Pancreas (tissue), 10 donors: Measurements from ENCODE around the gene RNF44. TPM values are rescaled to one million over a fixed set of nuclear protein-coding genes. Genes with fewer than 3 reads are reported as not detected.

Experiments
- ATAC-seq, 4 donors: fragments of 200-7000 bp; cut with Tn5 transposase; one replicate each; pipeline versions ENCODE4 v1.8.0 to v1.9.1; 2020; ENCODE audit warnings: mild to moderate bottlenecking in 4 of 4, moderate library complexity in 4 of 4
- DNase-seq, 6 donors: peaks; one replicate each; pipeline ENCODE4 v3.0.0-alpha.2; 2020
- FAIRE-seq: peaks from 2 replicates; lab custom pipeline; 2012; peaks lifted over from hg19 to GRCh38; lab: Jason Lieb, UNC
- H3K27ac ChIP-seq, 4 donors: fragments of 200-600 bp; sonication (generic); 1 replicate in 3 of 4; 2 replicates in 1 of 4; pipeline versions ENCODE4 v1.5.0 to v1.8.0; 2020
- H3K27me3 ChIP-seq, 4 donors: fragments of 200-600 bp; one replicate each; pipeline ENCODE4 v1.8.0; 2021
- H3K36me3 ChIP-seq, 3 donors: fragments of 200-600 bp; sonication (generic) in 1 of 3; one replicate each; pipeline versions ENCODE4 v1.5.0 to v1.8.0; 2020 to 2021
- H3K4me1 ChIP-seq, 3 donors: fragments of 200-600 bp; one replicate each; pipeline ENCODE4 v1.8.0; 2021
- H3K4me3 ChIP-seq, 4 donors: fragments of 200-600 bp; sonication (generic) in 2 of 4; one replicate each; pipeline versions ENCODE4 v1.5.0 to v1.8.0; 2020 to 2021
- H3K9me3 ChIP-seq, 4 donors: fragments of 200-600 bp; one replicate each; pipeline ENCODE4 v1.8.0; 2021
- CTCF ChIP-seq, 4 donors: fragments of 200-600 bp; sonication (generic) in 3 of 4; IDR thresholded peaks; one replicate each; pipeline versions ENCODE4 v1.5.0 to v1.8.0; 2021; ENCODE audit warnings: antibody characterized with exemption in 4 of 4
- WGBS, 2 donors: extraction: QIAGEN DNeasy Blood & Tissue Kit; methylation state at CpG; one replicate each; pipeline ENCODE4 v1.1.7; 2013; 5-methylcytosine and 5-hydroxymethylcytosine counted together
- intact Hi-C, 3 donors: fragments of 100-400 bp; cut with DNase I; formaldehyde crosslinking; loops; one replicate each; pipeline versions ENCODE4 v1.11.1 to v1.14.2; 2022
- polyA plus RNA-seq, 2 donors: library from polyadenylated mRNA; stranded (reverse); fragments of 200-250 nt; gene quantifications; one replicate each; pipeline ENCODE4 v1.2.3, GENCODE V29; 2013
- total RNA-seq, 6 donors: library from RNA; stranded (reverse); fragmentation: NEBNext Ultra II Directional in 4 of 6; extraction: Animal tissue kit (Norgen Biotek cat#: 25700) in 4 of 6; gene quantifications; one replicate each; pipeline versions ENCODE4 v1.2.1 to v1.2.4, GENCODE V29; 2021 to 2023
- donor health status: healthy with polysubstance abuse.
- donor health status: DM: no; HTN: no; CAD: no; lungs with moderate emphysema.
- donor health status: DM: no; HTN: no; CAD: no.
- donor health status: control.
- donor health status: control.
- donor health status: Bipolar disorder and iron deficiency.
- donor health status: DM: yes; HTN: yes; CAD: no.
- donor health status: DM: no; HTN: no; CAD: no.
- donor health status: DM: no; HTN: no; CAD: no.
- donor health status: DM: yes; HTN: yes; CAD: no.

RNF44 gene
- total RNA-seq (10 to 100 TPM; 13.8 to 36.6 (median 18.5) TPM), polyA plus RNA-seq (10 to 100 TPM; 18.0 to 27.5 TPM)

- intact Hi-C loops: no loop called here
- no peak for TF ChIP-seq CTCF (IDR thresholded peaks at IDR 0.05)
- FAIRE-seq: no peak
- Histone ChIP-seq H3K9me3 (no peaks in the 10 kb centered on the region), H3K36me3 (no peaks in the 10 kb centered on the region), H3K27me3 (no peaks in the 10 kb centered on the region), H3K27ac (peak within 1 kb of the TSS; percentile 91 to 97 (median 94)), H3K4me1 (peaks cover 22 to 35% (median 24%) of the 10 kb centered on the region in 3 donors), H3K4me3 (peak within 1 kb of the TSS; percentile 51 to 92 (median 82))
- DNase-seq: peak; percentile 96 to 98 (median 97)
- WGBS, 2 donors: 0% methylated on average over 43 to 63 of the region's 63 CpGs
- ATAC-seq: peak; percentile 80 to 90 (median 84)
Measured at GRCh38 chr5:176536902-176537553, at the start of gene RNF44. RNF44 (minus strand) TSS chr5:176537402; CDS start chr5:176532472, 4,930 bp downstream.

GRCh38 chr5:176583076-176583475 is 45.9 kb upstream of the RNF44 start:
- whole genome bisulfite sequencing, 2 donors: 70 to 71% methylated on average over 4 of the region's 4 CpGs
- Histone ChIP-seq H3K36me3 (no peaks in the 10 kb centered on the region), H3K4me1 (no peaks in the 10 kb centered on the region), H3K4me3 (no peak overlapping the region), H3K9me3 (no peaks in the 10 kb centered on the region), H3K27ac (no peak overlapping the region), H3K27me3 (no peaks in the 10 kb centered on the region)
- no peak for DNase-seq
- no peak for ATAC-seq
- TF ChIP-seq CTCF (IDR thresholded peaks at IDR 0.05): no peak
- intact Hi-C loops: no loop called here
- FAIRE-seq: no peak

- H3K36me3 ChIP-seq: no peaks in the 10 kb centered on the region
- H3K9me3 ChIP-seq: no peaks in the 10 kb centered on the region
- intact Hi-C loops: no loop called here
- WGBS, 2 donors: 78 to 84% methylated on average over 12 of the region's 12 CpGs
- H3K4me3 ChIP-seq: no peak overlapping the region
- no peak for FAIRE-seq
- H3K27ac ChIP-seq: no peak overlapping the region
- no peak for DNase-seq
- no peaks in the 10 kb centered on the region for H3K4me1 ChIP-seq
- H3K27me3 ChIP-seq: no peaks in the 10 kb centered on the region
- ATAC-seq: no peak
- TF ChIP-seq CTCF (IDR thresholded peaks at IDR 0.05): no peak
Measured at GRCh38 chr5:176581361-176581760, 44.2 kb upstream of the RNF44 start.

- DNase-seq: no peak
- no peaks in the 10 kb centered on the region for H3K9me3 ChIP-seq
- H3K36me3 ChIP-seq: no peaks in the 10 kb centered on the region
- intact Hi-C loops: loop anchor here in 1 of 3 donors (10.0 kb wide), 1 partner anchor 165 kb away; the partner anchor contains the start of gene CLTB
- no peak for FAIRE-seq
- H3K4me1 ChIP-seq: no peaks in the 10 kb centered on the region
- WGBS, 2 donors: 61 to 70% methylated on average over 4 of the region's 4 CpGs
- no peak overlapping the region for H3K27ac ChIP-seq
- no peak for TF ChIP-seq CTCF (IDR thresholded peaks at IDR 0.05)
- no peaks in the 10 kb centered on the region for H3K27me3 ChIP-seq
- no peak overlapping the region for H3K4me3 ChIP-seq
- no peak for ATAC-seq
Measured at GRCh38 chr5:176579323-176579722, 42.1 kb upstream of the RNF44 start.

- no peak overlapping the region for H3K27ac ChIP-seq
- intact Hi-C loops: loop anchor here in 1 of 3 donors (10.0 kb wide), 1 partner anchor 164 kb away; the partner anchor contains the start of gene CLTB
- peak; percentile 32 to 59 (median 54) for TF ChIP-seq CTCF (IDR thresholded peaks at IDR 0.05)
- H3K36me3 ChIP-seq: no peaks in the 10 kb centered on the region
- no peaks in the 10 kb centered on the region for H3K4me1 ChIP-seq
- H3K27me3 ChIP-seq: no peaks in the 10 kb centered on the region
- no peak overlapping the region for H3K4me3 ChIP-seq
- FAIRE-seq: no peak
- DNase-seq: peak; percentile 63 to 89 (median 77)
- WGBS, 2 donors: 9 to 10% methylated on average over 15 of the region's 15 CpGs
- peak; percentile 84 to 96 (median 93) for ATAC-seq
- H3K9me3 ChIP-seq: no peaks in the 10 kb centered on the region
Measured at GRCh38 chr5:176578391-176578808, 41.2 kb upstream of the RNF44 start.
